ENCODE measurements around the gene IL17RB.

- no peak for TF ChIP-seq CTCF (conservative IDR thresholded peaks at IDR 0.05; ENCODE audit: low read length)
- no peak for TF ChIP-seq EZH2phosphoT487 (IDR thresholded peaks at IDR 0.05; ENCODE audit: borderline replicate concordance)
These were observed 46.1 kb upstream of the IL17RB start for GRCh38 chr3:53800041-53800906.
